AG04450 (cell line): ENCODE measurements around the gene SLC4A4. TPM values are rescaled to one million over a fixed set of nuclear protein-coding genes. Genes with fewer than 3 reads are reported as not detected.
A peak's percentile ranks its signal among the peaks of the same experiment; 100 is the strongest.

Experiments used
- CTCF ChIA-PET: fragments of 300-600, 350-600 bp; formaldehyde crosslinking; extraction: SDS; loops from one replicate; lab custom pipeline; 2022; ENCODE audit warnings: antibody characterized with exemption, inconsistent platforms; lab: Charles Lee
- POLR2A ChIA-PET: fragments of 350-600 bp; formaldehyde crosslinking; extraction: SDS; loops from one replicate; lab custom pipeline; 2021; ENCODE audit warnings: antibody characterized with exemption, inconsistent platforms; lab: Yijun Ruan, JAX
- DNase-seq: peaks from one replicate; pipeline ENCODE4 v3.0.0-alpha.2; 2011; ENCODE audit warnings: low read depth, low spot score
- H3K27ac ChIP-seq: one replicate; pipeline ENCODE4 v1.5.1; 2012; ENCODE audit warnings: low read depth, low read length, control low read depth
- H3K27me3 ChIP-seq: one replicate; pipeline ENCODE4 v1.6.0; 2012; ENCODE audit warnings: low read length; ENCODE audit not compliant: control insufficient read depth, insufficient read depth
- H3K4me3 ChIP-seq: 2 replicates; pipeline ENCODE4 v1.5.1; 2011; ENCODE audit warnings: mild to moderate bottlenecking, low read depth, low read length, control low read depth
- H3K9me3 ChIP-seq: 2 replicates; pipeline ENCODE4 v1.5.1; 2012; ENCODE audit warnings: low read length; ENCODE audit not compliant: control insufficient read depth, insufficient read depth
- CTCF ChIP-seq: IDR thresholded peaks from 2 replicates; pipeline ENCODE4 v1.5.1; 2011; ENCODE audit warnings: low read depth, low read length, control low read depth, inconsistent platforms
- polyA plus RNA-seq: library from polyadenylated mRNA; depleted of rRNA; stranded (reverse); fragments of >200 nt; gene quantifications from 2 replicates; pipeline ENCODE4 v1.2.3, GENCODE V29; 2011

SLC4A4 gene
- polyA plus RNA-seq, 1 experiment = 17.5 TPM

GRCh38 chr4:71595576-71596108, 256.8 kb downstream of the SLC4A4 start:
- no peak for DNase-seq
- CTCF ChIA-PET = no interaction called here

DNA sequence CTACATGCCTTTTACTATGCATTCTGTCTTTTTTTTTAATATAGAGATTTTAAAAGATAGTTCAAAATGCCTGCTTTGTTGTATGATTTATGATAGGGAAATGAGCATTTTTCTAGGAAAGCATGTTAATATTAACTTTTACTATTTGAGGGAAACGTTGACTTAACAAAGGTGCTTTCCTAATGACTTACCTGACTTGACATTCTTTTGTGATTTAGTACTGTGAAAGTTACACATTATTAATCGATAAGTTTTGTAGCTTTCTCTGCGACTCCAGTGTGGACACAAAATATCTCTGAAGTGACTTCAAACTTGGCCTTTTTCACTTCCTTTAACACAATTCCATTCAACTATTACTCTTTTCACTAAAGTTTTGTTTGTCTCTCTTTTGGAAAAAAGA, 260.8 kb downstream of the SLC4A4 start:
- POLR2A ChIA-PET = no interaction called here
- no peak for DNase-seq
- Histone ChIP-seq H3K9me3 (no peaks in the 10 kb centered on the region), H3K27ac (no peak overlapping the region), H3K4me3 (no peak overlapping the region), H3K27me3 (no peaks in the 10 kb centered on the region)
- no peak for TF ChIP-seq CTCF
- CTCF ChIA-PET = no interaction called here

More at GRCh38 chr4:71595576-71596108, 256.8 kb downstream of the SLC4A4 start:
- no peak overlapping the region for H3K4me3 ChIP-seq
- POLR2A ChIA-PET = no interaction called here
- TF ChIP-seq CTCF = no peak
- no peaks in the 10 kb centered on the region for H3K27me3 ChIP-seq
- H3K9me3 ChIP-seq = no peaks in the 10 kb centered on the region
- H3K27ac ChIP-seq = no peak overlapping the region

GRCh38 chr4:71602289-71602900, 263.6 kb downstream of the SLC4A4 start:
- TF ChIP-seq CTCF = no peak
- ChIA-PET POLR2A (no interaction called here), CTCF (interaction anchor here (0.6 to 1.5 kb wide), 2 partner anchors 49 to 232 kb away, joined by 3 read pairs; no protein-coding TSS in a partner anchor)
- no peaks in the 10 kb centered on the region for H3K9me3 ChIP-seq
- no peaks in the 10 kb centered on the region for H3K27me3 ChIP-seq
- peak; percentile 43 for DNase-seq
- H3K4me3 ChIP-seq = no peak overlapping the region
- H3K27ac ChIP-seq = peak overlapping the region; percentile 68

DNA sequence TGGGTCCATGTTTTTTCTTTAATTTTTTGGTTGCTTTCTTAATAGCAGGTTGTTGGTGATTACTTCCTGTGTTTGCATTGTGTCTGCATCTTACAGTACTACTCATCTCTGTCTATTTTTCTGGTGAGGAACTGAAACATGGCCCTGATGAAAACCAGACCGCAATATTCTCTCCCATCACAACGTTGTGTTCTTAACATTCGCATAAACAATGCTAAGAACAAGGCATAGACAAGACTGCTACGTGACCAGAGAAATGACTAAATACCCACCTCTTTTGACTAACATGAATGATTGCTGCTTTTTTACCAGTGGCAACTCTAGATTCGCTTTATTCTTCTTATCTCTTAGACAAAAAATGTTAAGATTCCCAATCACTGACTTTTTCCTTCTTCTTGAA, 266.0 kb downstream of the SLC4A4 start:
- H3K27me3 ChIP-seq = no peaks in the 10 kb centered on the region
- H3K4me3 ChIP-seq = no peak overlapping the region
- H3K27ac ChIP-seq = no peak overlapping the region
- ChIA-PET CTCF (no interaction called here), POLR2A (no interaction called here)
- DNase-seq = no peak
- H3K9me3 ChIP-seq = no peaks in the 10 kb centered on the region
- TF ChIP-seq CTCF = no peak

GRCh38 chr4:71607109-71607508, 268.3 kb downstream of the SLC4A4 start:
- POLR2A ChIA-PET = no interaction called here
- Histone ChIP-seq H3K27me3 (no peaks in the 10 kb centered on the region), H3K4me3 (no peak overlapping the region), H3K9me3 (no peaks in the 10 kb centered on the region), H3K27ac (no peak overlapping the region)
- CTCF ChIA-PET = no interaction called here
- no peak for DNase-seq
- no peak for TF ChIP-seq CTCF
